T-helper 1 cell (primary cell): ENCODE results near the gene CREB5.
"Not testable (repeated sequence)": the region's sequence is repeated elsewhere in the genome, so short reads cannot be mapped to it uniquely, and the experiment has no call there.

Source experiments
- DNase-seq, 5 donors: peaks; one replicate each; pipeline ENCODE4 v3.0.0-alpha.2; 2012 to 2020

CREB5 gene

GRCh38 chr7:28517606-28518005, 105.3 kb downstream of the CREB5 start:
- no peak for DNase-seq

- no peak for DNase-seq
These were observed 108.0 kb downstream of the CREB5 start for GRCh38 chr7:28520074-28521015.

GRCh38 chr7:28524978-28525377, 112.7 kb downstream of the CREB5 start:
- DNase-seq: no peak

- DNase-seq: no peak
These were observed 116.6 kb downstream of the CREB5 start for GRCh38 chr7:28528899-28529298.

GRCh38 chr7:28529755-28530154, 117.4 kb downstream of the CREB5 start:
- DNase-seq: no peak

- no peak for DNase-seq
These were observed 118.0 kb downstream of the CREB5 start for GRCh38 chr7:28530175-28530802.

- no peak for DNase-seq
These were observed 118.5 kb downstream of the CREB5 start for GRCh38 chr7:28530803-28531175.

- no peak for DNase-seq
These were observed 119.0 kb downstream of the CREB5 start for GRCh38 chr7:28531291-28531690.

- DNase-seq: no peak
These were observed 119.9 kb downstream of the CREB5 start for GRCh38 chr7:28532181-28532580.

- DNase-seq: no peak
These were observed 120.9 kb downstream of the CREB5 start for GRCh38 chr7:28533267-28533666.

- DNase-seq: no peak
These were observed 121.6 kb downstream of the CREB5 start for GRCh38 chr7:28533731-28534531.

- no peak for DNase-seq
These were observed 123.9 kb downstream of the CREB5 start for GRCh38 chr7:28536259-28536658.

GRCh38 chr7:28539289-28539981, 127.1 kb downstream of the CREB5 start:
- no peak for DNase-seq

GRCh38 chr7:28542410-28542809, 130.1 kb downstream of the CREB5 start:
- no peak for DNase-seq

- DNase-seq: no peak
These were observed 132.3 kb downstream of the CREB5 start for GRCh38 chr7:28544453-28545117.

- DNase-seq: no peak
These were observed 133.7 kb downstream of the CREB5 start for GRCh38 chr7:28546067-28546466.

GRCh38 chr7:28547115-28547514, 134.8 kb downstream of the CREB5 start:
- DNase-seq: no peak

- DNase-seq: no peak
These were observed 136.1 kb downstream of the CREB5 start for GRCh38 chr7:28548416-28548815.

GRCh38 chr7:28549998-28550397, 137.7 kb downstream of the CREB5 start:
- DNase-seq: no peak

GRCh38 chr7:28550580-28551186, 138.4 kb downstream of the CREB5 start:
- no peak for DNase-seq

GRCh38 chr7:28551331-28551730, 139.0 kb downstream of the CREB5 start:
- DNase-seq: no peak

- DNase-seq: not testable (repeated sequence)
These were observed 139.4 kb downstream of the CREB5 start for GRCh38 chr7:28551766-28552165.
